ENCODE results near the gene ABCC5. TPM values are rescaled to one million over a fixed set of nuclear protein-coding genes. Genes with fewer than 3 reads are reported as not detected.

The ABCC5 gene
- total RNA-seq, 1 experiment from 2014 or later = 29.1 TPM

DNA sequence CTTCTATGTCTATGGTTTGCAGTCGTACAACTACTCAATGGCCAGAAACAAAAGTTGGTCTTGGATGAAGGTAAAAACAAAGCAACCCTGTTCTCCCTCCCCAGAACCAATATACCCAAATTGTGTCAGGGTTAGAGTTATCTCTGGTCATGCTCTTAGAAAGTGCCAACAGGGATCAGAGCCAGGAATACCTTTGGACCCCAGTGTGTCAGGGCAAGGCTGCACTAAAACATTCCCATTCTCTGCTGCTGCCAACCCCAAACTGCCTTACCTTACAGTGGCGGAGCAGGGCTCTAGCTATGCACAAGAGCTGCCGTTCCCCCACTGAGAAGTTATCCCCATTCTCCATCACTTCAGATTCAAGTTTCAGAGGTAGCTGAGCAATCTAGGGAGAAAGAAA, 90.6 kb downstream of the ABCC5 start (continued):
- TF ChIP-seq ZNF138 (CRISPR knock-in tag; conservative IDR thresholded peaks at IDR 0.05) = no peak
- TF ChIP-seq, protein P1, sequence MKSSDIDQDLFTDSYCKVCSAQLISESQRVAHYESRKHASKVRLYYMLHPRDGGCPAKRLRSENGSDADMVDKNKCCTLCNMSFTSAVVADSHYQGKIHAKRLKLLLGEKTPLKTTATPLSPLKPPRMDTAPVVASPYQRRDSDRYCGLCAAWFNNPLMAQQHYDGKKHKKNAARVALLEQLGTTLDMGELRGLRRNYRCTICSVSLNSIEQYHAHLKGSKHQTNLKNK (CRISPR knock-in tag; IDR thresholded peaks at IDR 0.05) = no peak

DNA sequence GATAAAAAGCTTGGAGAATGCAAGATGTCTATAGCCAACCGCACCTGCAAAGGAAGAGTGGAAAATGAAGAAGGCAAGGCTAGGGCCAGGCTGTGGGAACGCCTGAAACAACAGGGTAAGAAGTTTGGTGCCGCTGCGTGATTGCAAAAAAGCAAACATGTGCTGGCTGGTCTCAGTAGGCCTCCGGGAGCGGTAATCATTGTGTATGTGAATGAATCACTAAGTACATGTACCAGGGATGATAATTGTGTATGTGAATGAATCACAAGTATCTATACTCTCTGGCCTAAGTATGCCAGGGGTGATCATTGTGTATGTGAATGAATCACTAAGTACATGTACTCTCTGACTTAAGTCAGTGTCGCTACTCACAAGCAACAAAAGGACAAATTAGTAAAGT, 92.7 kb downstream of the ABCC5 start:
- H3K4me3 Mint-ChIP-seq = no peak overlapping the region
- no peaks in the 10 kb centered on the region for H3K4me1 Mint-ChIP-seq
- no peaks in the 10 kb centered on the region for H3K27me3 Mint-ChIP-seq (ENCODE audit: low read depth)
- ATAC-seq = no peak
- no peaks in the 10 kb centered on the region for H3K9me3 Mint-ChIP-seq
- H3K36me3 Mint-ChIP-seq = peaks cover 34% of the 10 kb centered on the region
- H3K27ac Mint-ChIP-seq = no peak overlapping the region
- CTCF ChIA-PET = no interaction called here
- POLR2A ChIA-PET = no interaction called here
- no peak for DNase-seq (ENCODE audit: low spot score)
- TF ChIP-seq, protein P2, sequence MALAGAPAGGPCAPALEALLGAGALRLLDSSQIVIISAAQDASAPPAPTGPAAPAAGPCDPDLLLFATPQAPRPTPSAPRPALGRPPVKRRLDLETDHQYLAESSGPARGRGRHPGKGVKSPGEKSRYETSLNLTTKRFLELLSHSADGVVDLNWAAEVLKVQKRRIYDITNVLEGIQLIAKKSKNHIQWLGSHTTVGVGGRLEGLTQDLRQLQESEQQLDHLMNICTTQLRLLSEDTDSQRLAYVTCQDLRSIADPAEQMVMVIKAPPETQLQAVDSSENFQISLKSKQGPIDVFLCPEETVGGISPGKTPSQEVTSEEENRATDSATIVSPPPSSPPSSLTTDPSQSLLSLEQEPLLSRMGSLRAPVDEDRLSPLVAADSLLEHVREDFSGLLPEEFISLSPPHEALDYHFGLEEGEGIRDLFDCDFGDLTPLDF (CRISPR knock-in tag; IDR thresholded peaks at IDR 0.05) = no peak
- TF ChIP-seq, protein P1 (CRISPR knock-in tag; IDR thresholded peaks at IDR 0.05) = no peak
- TF ChIP-seq, protein P3, sequence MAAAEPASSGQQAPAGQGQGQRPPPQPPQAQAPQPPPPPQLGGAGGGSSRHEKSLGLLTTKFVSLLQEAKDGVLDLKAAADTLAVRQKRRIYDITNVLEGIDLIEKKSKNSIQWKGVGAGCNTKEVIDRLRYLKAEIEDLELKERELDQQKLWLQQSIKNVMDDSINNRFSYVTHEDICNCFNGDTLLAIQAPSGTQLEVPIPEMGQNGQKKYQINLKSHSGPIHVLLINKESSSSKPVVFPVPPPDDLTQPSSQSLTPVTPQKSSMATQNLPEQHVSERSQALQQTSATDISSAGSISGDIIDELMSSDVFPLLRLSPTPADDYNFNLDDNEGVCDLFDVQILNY (CRISPR knock-in tag; IDR thresholded peaks at IDR 0.05) = no peak
- TF ChIP-seq NR2C2 (CRISPR knock-in tag; IDR thresholded peaks at IDR 0.05) (no peak), TCF7 (CRISPR knock-in tag; IDR thresholded peaks at IDR 0.05; ENCODE audit: low read depth) (no peak), CREB1 (CRISPR knock-in tag; IDR thresholded peaks at IDR 0.05) (no peak), ZBTB21 (CRISPR knock-in tag; IDR thresholded peaks at IDR 0.05; ENCODE audit: borderline replicate concordance) (no peak), FOXK1 (CRISPR knock-in tag; IDR thresholded peaks at IDR 0.05) (no peak), ZNF121 (CRISPR knock-in tag; IDR thresholded peaks at IDR 0.05) (no peak), ZNF263 (CRISPR knock-in tag; IDR thresholded peaks at IDR 0.05; ENCODE audit: low read depth) (no peak), GABPB1 (CRISPR knock-in tag; IDR thresholded peaks at IDR 0.05) (no peak), JUN (CRISPR knock-in tag; IDR thresholded peaks at IDR 0.05) (no peak), TEAD1 (CRISPR knock-in tag; IDR thresholded peaks at IDR 0.05) (no peak), EMX1 (CRISPR knock-in tag; IDR thresholded peaks at IDR 0.05) (no peak)
- TF ChIP-seq, protein P4, sequence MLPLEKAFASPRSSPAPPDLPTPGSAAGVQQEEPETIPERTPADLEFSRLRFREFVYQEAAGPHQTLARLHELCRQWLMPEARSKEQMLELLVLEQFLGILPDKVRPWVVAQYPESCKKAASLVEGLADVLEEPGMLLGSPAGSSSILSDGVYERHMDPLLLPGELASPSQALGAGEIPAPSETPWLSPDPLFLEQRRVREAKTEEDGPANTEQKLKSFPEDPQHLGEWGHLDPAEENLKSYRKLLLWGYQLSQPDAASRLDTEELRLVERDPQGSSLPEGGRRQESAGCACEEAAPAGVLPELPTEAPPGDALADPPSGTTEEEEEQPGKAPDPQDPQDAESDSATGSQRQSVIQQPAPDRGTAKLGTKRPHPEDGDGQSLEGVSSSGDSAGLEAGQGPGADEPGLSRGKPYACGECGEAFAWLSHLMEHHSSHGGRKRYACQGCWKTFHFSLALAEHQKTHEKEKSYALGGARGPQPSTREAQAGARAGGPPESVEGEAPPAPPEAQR (CRISPR knock-in tag; IDR thresholded peaks at IDR 0.05) = no peak
- TF ChIP-seq, protein P5, sequence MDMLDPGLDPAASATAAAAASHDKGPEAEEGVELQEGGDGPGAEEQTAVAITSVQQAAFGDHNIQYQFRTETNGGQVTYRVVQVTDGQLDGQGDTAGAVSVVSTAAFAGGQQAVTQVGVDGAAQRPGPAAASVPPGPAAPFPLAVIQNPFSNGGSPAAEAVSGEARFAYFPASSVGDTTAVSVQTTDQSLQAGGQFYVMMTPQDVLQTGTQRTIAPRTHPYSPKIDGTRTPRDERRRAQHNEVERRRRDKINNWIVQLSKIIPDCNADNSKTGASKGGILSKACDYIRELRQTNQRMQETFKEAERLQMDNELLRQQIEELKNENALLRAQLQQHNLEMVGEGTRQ (CRISPR knock-in tag; IDR thresholded peaks at IDR 0.05) = no peak
- TF ChIP-seq, protein P6, sequence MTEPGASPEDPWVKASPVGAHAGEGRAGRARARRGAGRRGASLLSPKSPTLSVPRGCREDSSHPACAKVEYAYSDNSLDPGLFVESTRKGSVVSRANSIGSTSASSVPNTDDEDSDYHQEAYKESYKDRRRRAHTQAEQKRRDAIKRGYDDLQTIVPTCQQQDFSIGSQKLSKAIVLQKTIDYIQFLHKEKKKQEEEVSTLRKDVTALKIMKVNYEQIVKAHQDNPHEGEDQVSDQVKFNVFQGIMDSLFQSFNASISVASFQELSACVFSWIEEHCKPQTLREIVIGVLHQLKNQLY (CRISPR knock-in tag; IDR thresholded peaks at IDR 0.05) = no peak
- TF ChIP-seq, protein P7, sequence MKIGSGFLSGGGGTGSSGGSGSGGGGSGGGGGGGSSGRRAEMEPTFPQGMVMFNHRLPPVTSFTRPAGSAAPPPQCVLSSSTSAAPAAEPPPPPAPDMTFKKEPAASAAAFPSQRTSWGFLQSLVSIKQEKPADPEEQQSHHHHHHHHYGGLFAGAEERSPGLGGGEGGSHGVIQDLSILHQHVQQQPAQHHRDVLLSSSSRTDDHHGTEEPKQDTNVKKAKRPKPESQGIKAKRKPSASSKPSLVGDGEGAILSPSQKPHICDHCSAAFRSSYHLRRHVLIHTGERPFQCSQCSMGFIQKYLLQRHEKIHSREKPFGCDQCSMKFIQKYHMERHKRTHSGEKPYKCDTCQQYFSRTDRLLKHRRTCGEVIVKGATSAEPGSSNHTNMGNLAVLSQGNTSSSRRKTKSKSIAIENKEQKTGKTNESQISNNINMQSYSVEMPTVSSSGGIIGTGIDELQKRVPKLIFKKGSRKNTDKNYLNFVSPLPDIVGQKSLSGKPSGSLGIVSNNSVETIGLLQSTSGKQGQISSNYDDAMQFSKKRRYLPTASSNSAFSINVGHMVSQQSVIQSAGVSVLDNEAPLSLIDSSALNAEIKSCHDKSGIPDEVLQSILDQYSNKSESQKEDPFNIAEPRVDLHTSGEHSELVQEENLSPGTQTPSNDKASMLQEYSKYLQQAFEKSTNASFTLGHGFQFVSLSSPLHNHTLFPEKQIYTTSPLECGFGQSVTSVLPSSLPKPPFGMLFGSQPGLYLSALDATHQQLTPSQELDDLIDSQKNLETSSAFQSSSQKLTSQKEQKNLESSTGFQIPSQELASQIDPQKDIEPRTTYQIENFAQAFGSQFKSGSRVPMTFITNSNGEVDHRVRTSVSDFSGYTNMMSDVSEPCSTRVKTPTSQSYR (CRISPR knock-in tag; IDR thresholded peaks at IDR 0.05) = no peak

Measured in WTC11 (cell line).